Adrenal gland (tissue), 12 donors: ENCODE data around the gene SULT1A2. TPM values are rescaled to one million over a fixed set of nuclear protein-coding genes. Genes with fewer than 3 reads are reported as not detected.
"Not testable (repeated sequence)": the region's sequence is repeated elsewhere in the genome, so short reads cannot be mapped to it uniquely, and the experiment has no call there.

Experiments
- DNase-seq, 7 donors: peaks; one replicate each; pipeline ENCODE4 v3.0.0-alpha.2; 2019 to 2020
- H3K27ac ChIP-seq, 5 donors: fragments of 200-600 bp; sonication (generic) in 4 of 5; 1 replicate in 3 of 5; 2 replicates in 2 of 5; pipeline versions ENCODE4 v1.5.1 to v1.8.0; 2016 to 2020; ENCODE audit warnings: mild to moderate bottlenecking in 1 of 5
- H3K27me3 ChIP-seq: fragments of 200-600 bp; 2 replicates; pipeline ENCODE4 v1.8.0; 2021
- H3K36me3 ChIP-seq, 2 donors: fragments of 200-600 bp; replicated peaks in 1 of 2; 1 replicate in 1 of 2; 2 replicates in 1 of 2; pipeline versions ENCODE4 v1.5.1 to v1.8.0; 2018 to 2022
- H3K4me1 ChIP-seq, 2 donors: fragments of 200-600 bp; replicated peaks in 1 of 2; 1 replicate in 1 of 2; 2 replicates in 1 of 2; pipeline versions ENCODE4 v1.5.1 to v1.8.0; 2018 to 2021
- H3K4me3 ChIP-seq, 4 donors: fragments of 200-600 bp; sonication (generic) in 3 of 4; one replicate each; pipeline ENCODE4 v1.5.1; 2016 to 2018
- H3K9me3 ChIP-seq, 3 donors: fragments of 200-600 bp; sonication (generic) in 1 of 3; replicated peaks in 1 of 3; 1 replicate in 2 of 3; 2 replicates in 1 of 3; pipeline versions ENCODE4 v1.5.1 to v1.8.0; 2016 to 2021
- CTCF ChIP-seq, 6 experiments: fragments of 450-650 bp in 4 of 6; fragments of 200-600 bp in 2 of 6; sonication (generic) in 1 of 6; IDR thresholded peaks; 1 replicate in 5 of 6; 2 replicates in 1 of 6; pipeline versions ENCODE4 v1.5.1 to v1.8.0; 2016 to 2021; ENCODE audit warnings: antibody characterized with exemption in 6 of 6, mild to moderate bottlenecking in 2 of 6, moderate library complexity in 1 of 6
- POLR2A ChIP-seq, 2 donors: fragments of 450-650 bp; IDR thresholded peaks; one replicate each; pipeline ENCODE4 v1.6.1; 2017; ENCODE audit warnings: antibody characterized with exemption in 2 of 2, mild to moderate bottlenecking in 2 of 2, moderate library complexity in 1 of 2
- WGBS, 4 donors: extraction: QIAGEN DNeasy Blood & Tissue Kit in 2 of 4; methylation state at CpG; one replicate each; pipeline versions ENCODE4 v1.1.5 to v1.1.7; 2013 to 2017; 5-methylcytosine and 5-hydroxymethylcytosine counted together
- intact Hi-C, 2 donors: fragments of 100-400 bp; cut with DNase I; formaldehyde crosslinking; loops; one replicate each; pipeline versions ENCODE4 v1.14.1 to v1.15.0; 2022 to 2023
- polyA plus RNA-seq, 3 donors: library from polyadenylated mRNA; stranded (reverse); fragments of 200-250 nt in 2 of 3; fragments of 350-450 nt in 1 of 3; fragmentation: Illumina TruSeq in 1 of 3; extraction: RNeasy Lipid Tissue Mini Kit (QIAGEN cat#74804) in 1 of 3; gene quantifications; one replicate each; pipeline ENCODE4 v1.2.3, GENCODE V29; 2013 to 2014
- total RNA-seq, 9 donors: library from RNA; depleted of rRNA in 4 of 9; stranded (reverse); fragments of >200 nt in 4 of 9; fragments of 120-200 nt in 1 of 9; fragmentation: NEBNext Ultra II Directional in 1 of 9; extraction: Animal tissue kit (Norgen Biotek cat#: 25700) in 1 of 9; gene quantifications; one replicate each; pipeline versions ENCODE4 v1.1.0 to v1.2.4, GENCODE V29; 2013 to 2023
- donor health status: healthy with polysubstance abuse.
- donor health status: Bipolar disorder and iron deficiency.
- donor health status: DM: yes; HTN: yes; CAD: no.
- donor health status: DM: no; HTN: no; CAD: no.
- donor health status: DM: no; HTN: no; CAD: no.
- donor health status: DM: yes; HTN: yes; CAD: no.

Gene SULT1A2
- total and polyA plus RNA-seq, 12 donors: 0.55 to 22.5 (median 2.6) TPM

- no peaks in the 10 kb centered on the region for H3K4me1 ChIP-seq
- no peaks in the 10 kb centered on the region for H3K27me3 ChIP-seq
- TF ChIP-seq CTCF (IDR thresholded peaks at IDR 0.05) (no peak), POLR2A (IDR thresholded peaks at IDR 0.05) (no peak)
- no peak overlapping the region for H3K4me3 ChIP-seq
- 71 to 79% (median 78%) methylated on average over 7 of the region's 7 CpGs for WGBS, 4 donors
- H3K27ac ChIP-seq: no peak overlapping the region
- H3K36me3 ChIP-seq: peaks cover 0 to 7% of the 10 kb centered on the region in 2 donors
- DNase-seq: peak in 1 of 7 donors; percentile 12
- no peaks in the 10 kb centered on the region for H3K9me3 ChIP-seq
- intact Hi-C loops: no loop called here
Observed at GRCh38 chr16:28616636-28617035, 19.8 kb upstream of the SULT1A2 start.

- H3K4me3 ChIP-seq, H3K27me3 ChIP-seq, H3K36me3 ChIP-seq, H3K4me1 ChIP-seq, H3K27ac ChIP-seq, H3K9me3 ChIP-seq, intact Hi-C loops: not testable (repeated sequence)
- 65 to 73% (median 68%) methylated on average over 7 of the region's 7 CpGs for WGBS, 4 donors
- TF ChIP-seq CTCF (IDR thresholded peaks at IDR 0.05): peak in 1 of 6 experiments; percentile 2
- peak in 1 of 7 donors; percentile 13 for DNase-seq
Observed at GRCh38 chr16:28616224-28616577, 19.4 kb upstream of the SULT1A2 start.

GRCh38 chr16:28615486-28616223, 18.8 kb upstream of the SULT1A2 start:
- H3K27me3 ChIP-seq, H3K36me3 ChIP-seq, H3K9me3 ChIP-seq, H3K27ac ChIP-seq, H3K4me1 ChIP-seq, intact Hi-C loops, H3K4me3 ChIP-seq: not testable (repeated sequence)
- DNase-seq: peak; percentile 67 to 92 (median 79)
- TF ChIP-seq CTCF (IDR thresholded peaks at IDR 0.05): peak; percentile 48 to 87 (median 73)
- 36 to 39% (median 38%) methylated on average over 14 to 17 of the region's 24 CpGs for WGBS, 4 donors

DNA sequence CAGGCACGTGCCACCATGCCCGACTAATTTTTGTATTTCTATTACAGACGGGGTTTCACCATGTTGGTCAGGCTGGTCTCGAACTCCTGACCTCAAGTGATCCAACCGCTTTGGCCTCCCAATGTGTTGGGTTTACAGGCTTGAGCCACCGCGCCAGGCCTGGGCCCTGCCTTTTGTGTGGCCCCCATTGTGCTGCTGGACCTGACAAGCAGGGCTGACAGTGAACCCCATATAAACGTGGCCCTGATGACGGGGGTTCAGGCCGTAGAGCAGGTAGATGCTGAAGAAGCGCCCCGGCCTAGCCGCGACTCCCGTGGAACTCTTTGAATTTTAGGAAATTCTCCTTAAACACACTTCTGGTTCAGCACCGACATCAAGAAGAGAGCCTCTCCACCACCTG, 17.7 kb upstream of the SULT1A2 start:
- peak in 1 of 7 donors; percentile 15 for DNase-seq
- H3K4me3 ChIP-seq, H3K9me3 ChIP-seq, H3K36me3 ChIP-seq, H3K27ac ChIP-seq, H3K27me3 ChIP-seq, intact Hi-C loops: not testable (repeated sequence)
- 72 to 88% (median 79%) methylated on average over 3 to 14 of the region's 16 CpGs for WGBS, 4 donors
- H3K4me1 ChIP-seq: peaks cover 12 to 15% of the 10 kb centered on the region in 2 donors

GRCh38 chr16:28613912-28614311, 17.1 kb upstream of the SULT1A2 start:
- H3K27me3 ChIP-seq, intact Hi-C loops, H3K27ac ChIP-seq, H3K9me3 ChIP-seq, H3K36me3 ChIP-seq, H3K4me3 ChIP-seq: not testable (repeated sequence)
- 58 to 67% methylated on average over 6 to 7 of the region's 26 CpGs; no CpG with 5 or more reads in 2 of the 4 donors for WGBS, 4 donors
- peak in 1 of 7 donors; percentile 20 for DNase-seq
- peaks cover 18 to 22% of the 10 kb centered on the region in 2 donors for H3K4me1 ChIP-seq

DNA sequence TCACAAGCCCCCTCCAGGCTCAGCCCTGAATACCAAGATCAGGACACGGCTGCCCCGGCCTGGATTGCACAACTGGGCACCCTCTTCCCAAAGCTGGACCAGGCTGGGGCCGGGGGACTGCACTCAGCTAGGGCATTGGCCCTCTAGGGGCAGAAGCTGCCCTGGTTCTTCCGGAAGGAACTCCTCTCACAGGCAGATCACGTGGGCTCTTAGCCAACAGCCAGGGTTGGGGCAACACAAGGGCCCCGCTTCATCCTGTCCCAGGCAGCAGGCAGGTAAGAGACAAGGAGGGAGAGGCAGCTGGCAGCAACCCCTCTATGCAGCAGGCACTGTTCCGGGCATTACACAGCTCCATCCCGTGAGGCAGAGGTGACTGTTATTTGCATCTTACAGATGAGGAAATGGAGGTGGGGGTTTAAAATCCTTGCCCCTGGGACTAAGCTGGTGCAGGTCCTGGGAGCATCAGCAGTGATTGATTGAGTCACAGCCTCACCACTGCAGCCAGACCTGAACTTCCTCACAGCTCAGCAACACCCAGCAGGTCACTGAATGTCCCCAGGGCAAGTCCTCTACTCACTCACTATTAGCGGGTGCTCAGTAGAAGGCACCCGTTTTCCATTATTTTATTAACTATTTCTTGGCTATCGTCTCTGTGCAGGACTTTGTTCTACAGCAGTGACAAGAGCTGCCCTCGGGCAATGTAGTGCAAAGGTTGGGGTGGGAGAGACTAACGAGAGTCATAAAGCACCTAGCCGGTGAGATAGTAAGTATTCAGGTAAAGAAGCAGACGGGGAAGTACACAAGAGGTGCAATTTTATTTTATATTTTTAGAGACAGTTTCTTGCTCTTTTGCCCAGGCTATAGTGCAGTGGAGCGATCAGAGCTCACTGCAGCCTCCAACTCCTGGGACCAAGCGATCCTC, 15.8 kb upstream of the SULT1A2 start:
- H3K27me3 ChIP-seq, H3K4me3 ChIP-seq, H3K36me3 ChIP-seq, H3K27ac ChIP-seq, intact Hi-C loops, H3K9me3 ChIP-seq, DNase-seq: not testable (repeated sequence)
- WGBS, 4 donors: no CpG with 5 or more reads among the region's 17 CpGs
- peaks cover 29 to 32% of the 10 kb centered on the region in 2 donors for H3K4me1 ChIP-seq
